Activated CD8-positive, alpha-beta T cell treated with anti-CD3 and anti-CD28 coated beads for 36 hours (primary cell): ENCODE measurements around the gene TSHZ3. TPM values are rescaled to one million over a fixed set of nuclear protein-coding genes. Genes with fewer than 3 reads are reported as not detected.

Source experiments
- ATAC-seq: fragments of 200-7000 bp; cut with Tn5 transposase; one replicate; pipeline ENCODE4 v1.10.0; 2021; ENCODE audit warnings: mild to moderate bottlenecking, moderate library complexity
- CTCF ChIA-PET: fragments of 350-600 bp; sonication (Branson Sonifier 250); formaldehyde crosslinking; loops from one replicate; lab custom pipeline; 2021; ENCODE audit warnings: antibody characterized with exemption; lab: Charles Lee
- POLR2A ChIA-PET: fragments of 350-600 bp; sonication (Branson Sonifier 250); formaldehyde crosslinking; loops from one replicate; lab custom pipeline; 2021; ENCODE audit warnings: antibody characterized with exemption; lab: Charles Lee
- DNase-seq: peaks from one replicate; pipeline ENCODE4 v3.0.0-alpha.2; 2020
- H3K27ac Mint-ChIP-seq: one replicate; pipeline ENCODE4 v1.8.0; 2021; ENCODE audit warnings: mild to moderate bottlenecking, mixed read lengths
- H3K27me3 Mint-ChIP-seq: one replicate; pipeline ENCODE4 v1.8.0; 2021; ENCODE audit warnings: mixed read lengths
- H3K36me3 Mint-ChIP-seq: one replicate; pipeline ENCODE4 v1.8.0; 2021; ENCODE audit warnings: low read depth, mixed read lengths
- H3K4me1 Mint-ChIP-seq: one replicate; pipeline ENCODE4 v1.8.0; 2021; ENCODE audit warnings: low read depth, mixed read lengths
- H3K4me3 Mint-ChIP-seq: one replicate; pipeline ENCODE4 v1.8.0; 2021; ENCODE audit warnings: mild to moderate bottlenecking, moderate library complexity, mixed read lengths
- H3K9me3 Mint-ChIP-seq: one replicate; pipeline ENCODE4 v1.8.0; 2021; ENCODE audit warnings: mixed read lengths
- CTCF ChIP-seq: fragments of 200-600 bp; IDR thresholded peaks from one replicate; pipeline ENCODE4 v1.8.0; 2022; ENCODE audit warnings: antibody characterized with exemption, mild to moderate bottlenecking
- intact Hi-C: fragments of 100-400 bp; cut with micrococcal nuclease; formaldehyde crosslinking; loops from one replicate; pipeline ENCODE4 v1.10.0; 2022
- total RNA-seq, 2 experiments: library from RNA; stranded (reverse); gene quantifications; one replicate each; pipeline ENCODE4 v1.2.3, GENCODE V29; 2021

The TSHZ3 gene
- total RNA-seq, 2 experiments from 2014 or later, result 0.16 to 0.38 TPM

- no peak for TF ChIP-seq CTCF
- CTCF ChIA-PET, result interaction anchor here (1.0 to 1.6 kb wide), 2 partner anchors 12 to 644 kb away, joined by 3 read pairs; no protein-coding TSS in a partner anchor
- ATAC-seq, result no peak
- no peak for DNase-seq
- H3K27ac Mint-ChIP-seq, result no peak overlapping the region
- H3K4me1 Mint-ChIP-seq, result no peaks in the 10 kb centered on the region
- POLR2A ChIA-PET, result no interaction called here
- H3K9me3 Mint-ChIP-seq, result no peaks in the 10 kb centered on the region
- H3K4me3 Mint-ChIP-seq, result no peak overlapping the region
- no peaks in the 10 kb centered on the region for H3K36me3 Mint-ChIP-seq
- peaks cover 2% of the 10 kb centered on the region for H3K27me3 Mint-ChIP-seq
- intact Hi-C loops, result no loop called here
These were observed 22.8 kb downstream of the TSHZ3 start for GRCh38 chr19:31326329-31327028.

- Mint-ChIP-seq H3K36me3 (no peaks in the 10 kb centered on the region), H3K4me3 (no peak overlapping the region), H3K9me3 (no peaks in the 10 kb centered on the region), H3K4me1 (no peaks in the 10 kb centered on the region), H3K27me3 (peaks cover 2% of the 10 kb centered on the region), H3K27ac (no peak overlapping the region)
- intact Hi-C loops, result no loop called here
- ATAC-seq (no peak), DNase-seq (no peak)
- ChIA-PET POLR2A (no interaction called here), CTCF (interaction anchor here (0.9 to 1.6 kb wide), 2 partner anchors 12 to 643 kb away, joined by 3 read pairs; no protein-coding TSS in a partner anchor)
- TF ChIP-seq CTCF, result no peak
These were observed 23.9 kb downstream of the TSHZ3 start for GRCh38 chr19:31325342-31325741.

GRCh38 chr19:31319465-31319864, 29.8 kb downstream of the TSHZ3 start:
- ChIA-PET POLR2A (interaction anchor here (0.6 kb wide), 2 partner anchors 194 to 329 kb away, joined by 3 read pairs; no protein-coding TSS in a partner anchor), CTCF (interaction anchor here (1.2 kb wide), 1 partner anchor 22 kb away, joined by 3 read pairs; no protein-coding TSS in a partner anchor)
- Mint-ChIP-seq H3K27ac (no peak overlapping the region), H3K27me3 (peaks cover 7% of the 10 kb centered on the region), H3K36me3 (no peaks in the 10 kb centered on the region), H3K4me1 (no peaks in the 10 kb centered on the region), H3K9me3 (no peaks in the 10 kb centered on the region), H3K4me3 (no peak overlapping the region)
- DNase-seq (no peak), ATAC-seq (no peak)
- no peak for TF ChIP-seq CTCF
- intact Hi-C loops, result no loop called here

GRCh38 chr19:31318790-31319425, 30.3 kb downstream of the TSHZ3 start:
- CTCF ChIA-PET, result interaction anchor here (1.2 kb wide), 1 partner anchor 22 kb away, joined by 3 read pairs; no protein-coding TSS in a partner anchor
- no peak overlapping the region for H3K4me3 Mint-ChIP-seq
- DNase-seq (no peak), ATAC-seq (no peak)
- intact Hi-C loops, result no loop called here
- H3K27me3 Mint-ChIP-seq, result peaks cover 9% of the 10 kb centered on the region
- POLR2A ChIA-PET, result no interaction called here
- TF ChIP-seq CTCF, result no peak
- no peaks in the 10 kb centered on the region for H3K36me3 Mint-ChIP-seq
- H3K4me1 Mint-ChIP-seq, result no peaks in the 10 kb centered on the region
- H3K27ac Mint-ChIP-seq, result no peak overlapping the region
- no peaks in the 10 kb centered on the region for H3K9me3 Mint-ChIP-seq

- intact Hi-C loops, result no loop called here
- ChIA-PET POLR2A (no interaction called here), CTCF (no interaction called here)
- no peak for TF ChIP-seq CTCF
- Mint-ChIP-seq H3K9me3 (no peaks in the 10 kb centered on the region), H3K4me1 (no peaks in the 10 kb centered on the region), H3K27ac (no peak overlapping the region), H3K36me3 (no peaks in the 10 kb centered on the region), H3K4me3 (no peak overlapping the region), H3K27me3 (peaks cover 9% of the 10 kb centered on the region)
- no peak for ATAC-seq
- no peak for DNase-seq
These were observed 31.7 kb downstream of the TSHZ3 start for GRCh38 chr19:31317570-31317969.
